Right atrium auricular region (tissue), 2 donors: ENCODE results near the gene CD160. TPM values are rescaled to one million over a fixed set of nuclear protein-coding genes. Genes with fewer than 3 reads are reported as not detected.

Source experiments
- DNase-seq: peaks from one replicate; pipeline ENCODE4 v3.0.0-alpha.2; 2019; ENCODE audit warnings: low spot score
- H3K27ac ChIP-seq, 2 donors: fragments of 200-600 bp; sonication (generic); 1 replicate in 1 of 2; 2 replicates in 1 of 2; pipeline ENCODE4 v1.5.1; 2016 to 2019
- H3K27me3 ChIP-seq, 2 donors: fragments of 200-600 bp; sonication (generic); one replicate each; pipeline versions ENCODE4 v1.5.1 to v1.6.0; 2017 to 2019
- H3K36me3 ChIP-seq: fragments of 200-600 bp; sonication (generic); one replicate; pipeline ENCODE4 v1.5.1; 2016
- H3K4me1 ChIP-seq, 2 donors: fragments of 200-600 bp; sonication (generic); one replicate each; pipeline versions ENCODE4 v1.5.1 to v1.6.0; 2017 to 2019
- H3K4me3 ChIP-seq, 2 donors: fragments of 200-600 bp; sonication (generic); 1 replicate in 1 of 2; 2 replicates in 1 of 2; pipeline ENCODE4 v1.5.1; 2017 to 2019; ENCODE audit warnings: mild to moderate bottlenecking in 1 of 2, moderate library complexity in 1 of 2
- H3K9me3 ChIP-seq, 2 donors: fragments of 200-600 bp; sonication (generic); one replicate each; pipeline ENCODE4 v1.5.1; 2019
- total RNA-seq, 2 donors: library from RNA; depleted of rRNA; stranded (reverse); fragments of >200 nt; gene quantifications; one replicate each; pipeline ENCODE4 v1.1.0, GENCODE V29; 2016
- TF ChIP-seq, protein P1 (sequence below), 2 donors: fragments of 200-600 bp; sonication (generic); IDR thresholded peaks; one replicate each; pipeline ENCODE4 v1.5.1; 2019; ENCODE audit warnings: antibody characterized with exemption in 2 of 2

Gene CD160
- total RNA-seq, 2 donors from 2014 or later = not detected

DNA sequence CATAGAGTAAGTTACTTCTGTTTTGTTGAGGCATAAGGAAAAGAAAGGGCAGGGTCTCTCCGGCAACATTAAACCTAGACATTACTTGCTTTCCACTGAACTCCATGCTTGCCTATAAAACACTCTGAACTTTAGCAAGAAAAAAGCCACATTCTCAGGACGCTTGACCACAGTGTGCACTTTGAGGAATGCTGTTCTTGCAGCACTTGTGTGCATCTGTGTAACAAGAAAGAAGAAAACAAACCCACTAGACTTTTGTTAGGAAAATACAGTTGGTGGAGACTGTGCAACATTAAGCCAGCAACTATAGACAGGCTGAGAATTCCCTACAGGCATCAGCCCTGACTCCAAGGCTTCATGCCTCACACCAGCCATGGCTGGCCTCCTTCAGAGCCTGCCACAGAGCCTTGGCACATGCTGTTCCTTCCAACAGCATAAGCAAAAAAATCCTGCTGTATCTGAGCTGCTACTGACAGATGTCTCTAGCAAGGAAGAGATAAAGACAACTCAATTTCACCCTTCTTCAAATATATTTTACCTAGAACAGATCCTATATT lies 17.9 kb upstream of the CD160 start:
- Histone ChIP-seq H3K9me3 (no peaks in the 10 kb centered on the region), H3K36me3 (no peaks in the 10 kb centered on the region)
- TF ChIP-seq, protein P1, sequence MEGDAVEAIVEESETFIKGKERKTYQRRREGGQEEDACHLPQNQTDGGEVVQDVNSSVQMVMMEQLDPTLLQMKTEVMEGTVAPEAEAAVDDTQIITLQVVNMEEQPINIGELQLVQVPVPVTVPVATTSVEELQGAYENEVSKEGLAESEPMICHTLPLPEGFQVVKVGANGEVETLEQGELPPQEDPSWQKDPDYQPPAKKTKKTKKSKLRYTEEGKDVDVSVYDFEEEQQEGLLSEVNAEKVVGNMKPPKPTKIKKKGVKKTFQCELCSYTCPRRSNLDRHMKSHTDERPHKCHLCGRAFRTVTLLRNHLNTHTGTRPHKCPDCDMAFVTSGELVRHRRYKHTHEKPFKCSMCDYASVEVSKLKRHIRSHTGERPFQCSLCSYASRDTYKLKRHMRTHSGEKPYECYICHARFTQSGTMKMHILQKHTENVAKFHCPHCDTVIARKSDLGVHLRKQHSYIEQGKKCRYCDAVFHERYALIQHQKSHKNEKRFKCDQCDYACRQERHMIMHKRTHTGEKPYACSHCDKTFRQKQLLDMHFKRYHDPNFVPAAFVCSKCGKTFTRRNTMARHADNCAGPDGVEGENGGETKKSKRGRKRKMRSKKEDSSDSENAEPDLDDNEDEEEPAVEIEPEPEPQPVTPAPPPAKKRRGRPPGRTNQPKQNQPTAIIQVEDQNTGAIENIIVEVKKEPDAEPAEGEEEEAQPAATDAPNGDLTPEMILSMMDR (IDR thresholded peaks at IDR 0.05) = no peak

DNA sequence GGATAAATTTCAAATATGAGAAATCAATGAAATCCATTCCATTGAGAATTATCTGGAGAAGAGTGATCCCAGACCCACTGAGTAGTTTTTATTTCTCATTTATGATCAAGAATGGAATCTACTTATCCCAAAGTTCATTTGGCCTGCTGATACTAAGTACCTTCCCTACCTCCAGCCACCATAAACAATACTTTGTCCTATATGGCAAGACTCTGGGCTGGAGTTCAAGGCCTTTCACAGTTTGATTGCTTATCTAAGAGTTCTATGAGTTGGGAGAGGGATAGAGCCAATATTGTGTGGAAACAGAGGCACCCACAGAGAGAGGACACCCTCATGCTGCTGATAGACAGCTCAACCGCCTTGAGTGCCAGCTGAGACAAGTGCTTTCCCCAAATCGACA lies 17.2 kb upstream of the CD160 start:
- Histone ChIP-seq H3K4me3 (no peak overlapping the region), H3K27me3 (no peaks in the 10 kb centered on the region), H3K4me1 (no peaks in the 10 kb centered on the region)

More for the DNA sequence above, 17.9 kb upstream of the CD160 start:
- Histone ChIP-seq H3K27ac (no peak overlapping the region), H3K27me3 (no peaks in the 10 kb centered on the region), H3K4me3 (no peak overlapping the region), H3K4me1 (no peaks in the 10 kb centered on the region)
- DNase-seq = no peak

DNA sequence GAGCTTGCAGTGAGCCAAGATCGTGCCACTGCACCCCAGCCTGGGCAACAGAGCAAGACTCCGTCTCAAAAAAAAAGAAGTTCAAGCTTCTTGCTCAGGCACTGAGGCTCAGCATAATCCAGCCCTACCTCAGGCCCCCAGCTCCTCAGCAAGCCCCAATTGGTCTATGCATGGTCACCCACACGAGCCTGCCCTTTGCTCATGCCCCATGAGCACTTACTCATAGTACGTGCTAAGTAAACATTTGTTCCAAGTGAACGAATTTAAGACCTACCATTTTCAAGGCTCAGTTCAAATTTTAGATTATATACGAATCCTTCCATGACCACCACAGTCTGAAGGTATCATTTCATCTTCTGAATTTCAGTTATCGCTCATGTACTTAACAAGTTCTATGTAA lies 16.5 kb upstream of the CD160 start:
- Histone ChIP-seq H3K4me1 (no peaks in the 10 kb centered on the region), H3K27ac (no peak overlapping the region), H3K4me3 (no peak overlapping the region), H3K36me3 (no peaks in the 10 kb centered on the region), H3K27me3 (no peaks in the 10 kb centered on the region), H3K9me3 (no peaks in the 10 kb centered on the region)
- DNase-seq = no peak
- TF ChIP-seq, protein P1 (IDR thresholded peaks at IDR 0.05) = no peak

More for the DNA sequence above, 17.2 kb upstream of the CD160 start:
- Histone ChIP-seq H3K9me3 (no peaks in the 10 kb centered on the region), H3K36me3 (no peaks in the 10 kb centered on the region), H3K27ac (no peak overlapping the region)
- no peak for DNase-seq
- TF ChIP-seq, protein P1 (IDR thresholded peaks at IDR 0.05) = no peak

DNA sequence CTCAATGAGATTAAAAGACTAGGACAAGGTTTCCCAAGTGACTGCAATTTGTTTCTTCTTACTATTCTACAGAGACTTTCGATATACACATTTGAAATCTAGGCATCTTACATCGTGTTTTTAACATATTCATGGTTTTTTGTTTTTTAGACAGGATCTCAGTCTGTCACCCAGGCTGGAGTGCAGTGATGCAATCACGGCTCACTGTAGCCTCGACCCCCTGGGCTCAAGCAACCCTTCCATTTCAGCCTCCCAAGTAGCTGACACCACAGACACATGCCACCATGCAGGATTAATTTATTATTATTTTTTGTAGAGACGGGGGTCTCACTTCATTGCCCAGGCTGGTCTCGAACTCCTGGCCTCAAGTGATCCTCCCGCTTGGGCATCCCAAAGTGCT lies 13.7 kb upstream of the CD160 start:
- DNase-seq = no peak
- no peaks in the 10 kb centered on the region for H3K4me1 ChIP-seq
- no peak overlapping the region for H3K27ac ChIP-seq
- no peaks in the 10 kb centered on the region for H3K27me3 ChIP-seq
- H3K36me3 ChIP-seq = no peaks in the 10 kb centered on the region
- TF ChIP-seq, protein P1 (IDR thresholded peaks at IDR 0.05) = no peak
- H3K4me3 ChIP-seq = no peak overlapping the region
- H3K9me3 ChIP-seq = no peaks in the 10 kb centered on the region

DNA sequence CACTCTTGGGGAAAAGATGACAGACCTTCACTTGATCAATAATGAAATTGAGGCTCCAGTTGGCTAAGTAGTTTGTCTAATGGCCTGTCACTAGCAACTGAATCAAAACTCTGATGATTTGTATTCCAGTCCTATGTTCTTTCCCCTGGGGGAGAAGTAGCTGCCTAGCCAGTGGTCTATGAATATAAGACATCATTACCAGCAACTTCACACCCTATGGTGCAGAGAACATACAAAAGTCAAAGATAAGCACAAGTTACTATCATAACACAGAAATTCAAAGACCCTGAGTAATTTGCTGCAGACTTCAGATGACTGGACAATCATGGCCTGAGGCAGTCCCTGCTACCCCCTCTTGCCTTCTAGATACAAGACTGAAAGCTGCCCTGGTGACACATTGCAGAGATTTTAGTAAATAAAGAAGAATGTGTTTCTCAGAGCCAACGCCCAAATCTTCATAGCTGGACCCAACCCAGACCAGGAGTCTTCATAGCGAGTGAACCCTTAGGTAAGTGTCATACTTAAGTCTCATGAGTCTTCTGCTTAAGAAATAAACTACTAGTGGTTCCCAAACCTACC lies 13.1 kb upstream of the CD160 start:
- H3K9me3 ChIP-seq = no peaks in the 10 kb centered on the region
- DNase-seq = no peak
- TF ChIP-seq, protein P1 (IDR thresholded peaks at IDR 0.05) = no peak
- H3K36me3 ChIP-seq = no peaks in the 10 kb centered on the region
- no peak overlapping the region for H3K4me3 ChIP-seq
- H3K27ac ChIP-seq = no peak overlapping the region
- H3K27me3 ChIP-seq = no peaks in the 10 kb centered on the region
- no peaks in the 10 kb centered on the region for H3K4me1 ChIP-seq
